Kidney (tissue), 14 donors: Measurements from ENCODE around the gene RETREG1. TPM values are rescaled to one million over a fixed set of nuclear protein-coding genes. Genes with fewer than 3 reads are reported as not detected.
A peak's percentile ranks its signal among the peaks of the same experiment; 100 is the strongest.

Experiments
- DNase-seq, 5 donors: peaks; one replicate each; pipeline ENCODE4 v3.0.0-alpha.2; 2013 to 2020
- FAIRE-seq: peaks from 2 replicates; lab custom pipeline; 2012; peaks lifted over from hg19 to GRCh38; lab: Jason Lieb, UNC
- H3K27ac ChIP-seq, 2 donors: one replicate each; pipeline ENCODE4 v1.7.0; 2013; ENCODE audit warnings: low read depth in 2 of 2, low read length in 2 of 2, inconsistent platforms in 1 of 2
- H3K27me3 ChIP-seq: one replicate; pipeline ENCODE4 v1.7.1; 2013; ENCODE audit warnings: low read length, inconsistent platforms; ENCODE audit not compliant: control insufficient read depth, insufficient read depth
- H3K36me3 ChIP-seq, 3 donors: one replicate each; pipeline versions ENCODE4 v1.7.0 to v1.7.1; 2013; ENCODE audit warnings: low read length in 3 of 3, control low read depth in 1 of 3, inconsistent platforms in 1 of 3; ENCODE audit not compliant: insufficient read depth in 3 of 3, control insufficient read depth in 2 of 3
- H3K4me1 ChIP-seq, 3 donors: one replicate each; pipeline versions ENCODE4 v1.7.0 to v1.7.1; 2013; ENCODE audit warnings: low read length in 3 of 3, inconsistent platforms in 1 of 3, low read depth in 1 of 3; ENCODE audit not compliant: control insufficient read depth in 2 of 3, insufficient read depth in 2 of 3
- H3K4me3 ChIP-seq, 3 donors: one replicate each; pipeline versions ENCODE4 v1.7.0 to v1.8.1; 2013; ENCODE audit warnings: low read length in 3 of 3, control low read depth in 1 of 3, inconsistent platforms in 1 of 3
- H3K9ac ChIP-seq, 3 donors: one replicate each; pipeline versions ENCODE4 v1.7.0 to v1.7.1; 2013; ENCODE audit warnings: low read length in 3 of 3, control low read depth in 1 of 3, inconsistent platforms in 1 of 3
- H3K9me3 ChIP-seq, 3 donors: one replicate each; pipeline versions ENCODE4 v1.7.0 to v1.7.1; 2013; ENCODE audit warnings: low read length in 3 of 3, control low read depth in 1 of 3, inconsistent platforms in 1 of 3; ENCODE audit not compliant: control insufficient read depth in 2 of 3, insufficient read depth in 1 of 3
- intact Hi-C: fragments of 100-400 bp; cut with DNase I; formaldehyde crosslinking; loops from one replicate; pipeline ENCODE4 v1.11.1; 2022
- polyA plus RNA-seq: library from polyadenylated mRNA; stranded (reverse); fragments of 350-450 nt; fragmentation: Illumina TruSeq; extraction: RNeasy Lipid Tissue Mini Kit (QIAGEN cat#74804); gene quantifications from one replicate; pipeline ENCODE4 v1.2.3, GENCODE V29; 2014; ENCODE audit warnings: low read depth, low replicate concordance; ENCODE audit not compliant: insufficient read depth
- total RNA-seq: library from RNA; stranded (reverse); fragmentation: NEBNext Ultra II Directional; extraction: Animal tissue kit (Norgen Biotek cat#: 25700); gene quantifications from one replicate; pipeline ENCODE4 v1.2.1, GENCODE V29; 2021
- TF ChIP-seq, protein P1 (sequence below): IDR thresholded peaks from 3 replicates; pipeline ENCODE4 v1.5.1; 2012; ENCODE audit warnings: mild to moderate bottlenecking, moderate library complexity, borderline replicate concordance; ENCODE audit not compliant: insufficient read depth; ENCODE audit errors: extremely low read depth
- donor health status: control.
- donor health status: control.
- donor health status: control.
- donor health status: control.
- donor health status: control.
- donor health status: DM: yes; HTN: yes; CAD: no.
- donor health status: Normal renal cell carcinoma (clear cell type).

RETREG1 gene
- total and polyA plus RNA-seq, 2 donors from 2014 or later, result 53.6 to 104 TPM

DNA sequence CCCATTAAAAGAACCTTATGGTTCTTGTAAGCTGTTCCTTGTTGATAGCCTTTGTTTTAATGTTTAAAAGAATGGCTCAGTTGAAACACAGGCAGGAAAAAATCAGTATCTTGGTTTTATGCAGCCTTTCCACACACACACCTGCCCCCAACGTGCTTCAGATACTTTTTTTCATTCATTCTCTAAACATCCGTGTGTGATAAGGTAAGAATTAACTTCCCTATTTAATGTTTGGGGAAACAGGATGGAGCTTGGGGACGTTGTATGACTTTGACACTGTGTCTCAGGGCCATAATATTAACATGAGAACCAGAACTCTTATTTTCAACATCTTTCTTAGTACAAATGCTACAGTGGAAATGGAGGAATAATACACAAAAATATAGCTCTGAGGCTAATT, 145.4 kb downstream of the RETREG1 start:
- peaks cover 0 to 10% (median 0%) of the 10 kb centered on the region in 3 donors for H3K36me3 ChIP-seq
- H3K4me3 ChIP-seq, result no peak overlapping the region
- H3K9ac ChIP-seq, result no peak overlapping the region
- no peak for DNase-seq
- peaks cover 0 to 9% (median 0%) of the 10 kb centered on the region in 3 donors for H3K4me1 ChIP-seq
- no peak for FAIRE-seq
- H3K27ac ChIP-seq, result no peak overlapping the region
- no peaks in the 10 kb centered on the region for H3K9me3 ChIP-seq
- intact Hi-C loops, result loop anchor here (10.0 kb wide), 1 partner anchor 293 kb away; no protein-coding TSS in a partner anchor
- TF ChIP-seq, protein P1, sequence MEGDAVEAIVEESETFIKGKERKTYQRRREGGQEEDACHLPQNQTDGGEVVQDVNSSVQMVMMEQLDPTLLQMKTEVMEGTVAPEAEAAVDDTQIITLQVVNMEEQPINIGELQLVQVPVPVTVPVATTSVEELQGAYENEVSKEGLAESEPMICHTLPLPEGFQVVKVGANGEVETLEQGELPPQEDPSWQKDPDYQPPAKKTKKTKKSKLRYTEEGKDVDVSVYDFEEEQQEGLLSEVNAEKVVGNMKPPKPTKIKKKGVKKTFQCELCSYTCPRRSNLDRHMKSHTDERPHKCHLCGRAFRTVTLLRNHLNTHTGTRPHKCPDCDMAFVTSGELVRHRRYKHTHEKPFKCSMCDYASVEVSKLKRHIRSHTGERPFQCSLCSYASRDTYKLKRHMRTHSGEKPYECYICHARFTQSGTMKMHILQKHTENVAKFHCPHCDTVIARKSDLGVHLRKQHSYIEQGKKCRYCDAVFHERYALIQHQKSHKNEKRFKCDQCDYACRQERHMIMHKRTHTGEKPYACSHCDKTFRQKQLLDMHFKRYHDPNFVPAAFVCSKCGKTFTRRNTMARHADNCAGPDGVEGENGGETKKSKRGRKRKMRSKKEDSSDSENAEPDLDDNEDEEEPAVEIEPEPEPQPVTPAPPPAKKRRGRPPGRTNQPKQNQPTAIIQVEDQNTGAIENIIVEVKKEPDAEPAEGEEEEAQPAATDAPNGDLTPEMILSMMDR, result no peak
- H3K27me3 ChIP-seq, result no peaks in the 10 kb centered on the region

DNA sequence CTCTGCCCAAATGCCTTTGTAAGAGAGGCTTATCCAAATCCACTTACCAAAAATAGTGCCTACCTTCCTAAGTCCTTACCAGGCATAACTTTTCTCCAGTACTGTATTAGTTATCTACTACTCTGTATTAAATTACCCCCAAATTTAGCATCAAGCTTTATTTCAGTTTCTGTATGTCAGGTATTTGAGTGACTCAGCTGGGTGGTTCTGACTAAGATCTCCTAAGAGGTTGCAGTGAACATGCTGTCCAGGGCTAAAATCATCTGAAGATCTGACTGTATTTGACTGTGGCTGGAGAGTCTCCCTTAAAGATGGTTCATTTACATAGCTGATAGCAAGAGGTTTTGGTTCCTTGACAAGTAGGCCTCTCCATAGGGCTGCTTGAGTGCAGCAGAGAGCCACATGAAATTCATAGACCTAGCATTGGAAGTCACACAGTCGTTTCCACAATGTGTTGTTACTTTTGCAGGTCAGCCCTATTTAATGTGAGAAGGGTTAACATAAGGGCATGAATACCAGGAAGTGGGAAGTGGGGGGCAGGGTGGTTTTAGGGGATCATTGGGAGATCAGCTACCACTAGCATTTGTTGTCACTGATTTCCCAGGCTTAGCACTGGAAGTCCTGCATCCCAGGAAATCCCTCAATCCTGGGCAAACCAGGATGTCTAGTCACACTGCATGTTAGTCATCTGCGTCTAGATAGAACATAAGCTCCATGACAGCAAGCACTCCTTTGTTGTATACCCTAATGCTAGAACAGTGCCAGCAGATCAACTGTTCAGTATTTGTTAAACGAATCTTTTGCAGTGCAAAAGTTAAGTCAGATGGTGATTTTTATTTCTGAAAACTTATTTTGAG, 149.2 kb downstream of the RETREG1 start:
- Histone ChIP-seq H3K9ac (no peak overlapping the region), H3K27ac (no peak overlapping the region), H3K4me1 (peaks cover 0 to 20% (median 15%) of the 10 kb centered on the region in 3 donors), H3K36me3 (peaks cover 0 to 7% (median 5%) of the 10 kb centered on the region in 3 donors), H3K27me3 (no peaks in the 10 kb centered on the region), H3K4me3 (no peak overlapping the region), H3K9me3 (no peaks in the 10 kb centered on the region)
- DNase-seq, result no peak
- FAIRE-seq, result no peak
- intact Hi-C loops, result no loop called here
- TF ChIP-seq, protein P1, result no peak

DNA sequence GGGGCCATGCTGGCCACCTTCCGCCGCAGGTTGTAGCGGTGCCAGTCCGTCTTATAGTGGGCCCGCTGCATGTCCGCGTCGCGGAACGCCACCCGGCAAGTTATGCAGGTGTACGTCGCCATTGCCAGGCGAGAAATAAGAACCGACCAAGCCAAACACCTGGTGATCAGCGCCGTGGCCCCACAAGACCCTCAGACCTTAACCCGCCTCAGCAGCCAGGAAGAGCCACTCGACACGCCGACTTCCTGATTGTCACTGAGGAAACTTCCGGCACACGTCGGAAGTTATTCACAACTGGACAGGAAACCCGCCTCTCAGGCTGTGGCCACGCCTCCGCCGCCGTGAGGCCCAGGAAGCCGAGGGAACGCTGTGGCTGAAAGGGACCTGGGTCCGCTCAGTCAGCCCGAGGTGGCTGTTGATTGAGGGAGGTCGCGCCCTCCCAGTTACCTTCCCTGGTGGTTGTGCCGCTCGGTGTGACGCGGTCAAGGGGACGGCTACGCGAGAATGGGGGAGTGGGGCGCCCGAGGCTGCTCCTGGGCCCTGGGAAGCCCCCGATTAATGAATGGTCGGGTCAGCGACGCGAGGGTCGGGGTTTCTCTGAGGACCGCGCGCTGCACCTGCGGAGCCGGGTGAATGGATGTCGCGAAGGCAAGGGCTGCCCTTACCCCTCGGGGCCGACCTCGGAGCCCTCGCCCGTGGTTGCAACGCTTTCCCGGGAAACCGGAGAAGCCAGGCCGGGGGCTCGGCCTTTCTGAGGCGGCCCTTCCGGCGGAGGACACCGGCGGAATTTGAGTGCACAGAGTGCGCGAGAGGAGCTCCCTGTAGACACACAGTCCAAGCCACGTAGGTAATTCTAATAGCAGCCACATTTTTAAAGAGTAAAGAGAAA, 151.0 kb downstream of the RETREG1 start, which contains the start of gene ZNF622:
TSS of gene ZNF622 (minus strand) at position 257 of the 889 bp plus-strand sequence. CDS start at position 122, 135 bp downstream.
- intact Hi-C loops, result no loop called here
- no peak for FAIRE-seq
- TF ChIP-seq, protein P1, result no peak

More for the DNA sequence above, 151.0 kb downstream of the RETREG1 start, which contains the start of gene ZNF622:
- DNase-seq, result peak; percentile 92 to 97 (median 96)
- Histone ChIP-seq H3K4me3 (peak within 1 kb of the TSS; percentile 93 to 99 (median 95)), H3K27ac (peak within 1 kb of the TSS; percentile 78 to 92), H3K9me3 (no peaks in the 10 kb centered on the region), H3K4me1 (peaks cover 0 to 24% (median 15%) of the 10 kb centered on the region in 3 donors), H3K36me3 (peaks cover 0 to 20% (median 17%) of the 10 kb centered on the region in 3 donors), H3K9ac (peak within 1 kb of the TSS; percentile 90 to 94 (median 93)), H3K27me3 (no peaks in the 10 kb centered on the region)
